ENCODE measurements around the gene CEP41.

The CEP41 gene

GRCh38 chr7:130441408-130441869 lies 623 bp upstream of the CEP41 start:
- Histone ChIP-seq H3K36me3 (ENCODE audit: control insufficient read depth in 2 of 2, insufficient read depth in 2 of 2, low read length in 2 of 2) (no peaks in the 10 kb centered on the region), H3K4me3 (ENCODE audit: low read length in 2 of 2) (peak overlapping the region; percentile 94), H3K27ac (ENCODE audit: low read depth in 2 of 2, low read length in 2 of 2) (peak overlapping the region; percentile 48 to 80), H3K27me3 (ENCODE audit: control insufficient read depth in 2 of 2, insufficient read depth in 2 of 2, low read length in 2 of 2) (no peaks in the 10 kb centered on the region), H3K9me3 (ENCODE audit: control insufficient read depth in 2 of 2, low read length in 2 of 2) (no peaks in the 10 kb centered on the region), H3K9ac (ENCODE audit: low read depth in 1 of 2, low read length in 2 of 2) (peak overlapping the region; percentile 42 to 85), H3K4me1 (ENCODE audit: control insufficient read depth in 2 of 2, insufficient read depth in 2 of 2, low read length in 2 of 2) (peaks cover 3 to 8% of the 10 kb centered on the region in 2 donors)

GRCh38 chr7:130436253-130436652 lies 4.6 kb downstream of the CEP41 start:
- Histone ChIP-seq H3K9me3 (ENCODE audit: control insufficient read depth in 2 of 2, low read length in 2 of 2) (no peaks in the 10 kb centered on the region), H3K36me3 (ENCODE audit: control insufficient read depth in 2 of 2, insufficient read depth in 2 of 2, low read length in 2 of 2) (no peaks in the 10 kb centered on the region), H3K27ac (ENCODE audit: low read depth in 2 of 2, low read length in 2 of 2) (no peak overlapping the region), H3K4me1 (ENCODE audit: control insufficient read depth in 2 of 2, insufficient read depth in 2 of 2, low read length in 2 of 2) (peaks cover 4 to 5% of the 10 kb centered on the region in 2 donors), H3K27me3 (ENCODE audit: control insufficient read depth in 2 of 2, insufficient read depth in 2 of 2, low read length in 2 of 2) (no peaks in the 10 kb centered on the region), H3K9ac (ENCODE audit: low read depth in 1 of 2, low read length in 2 of 2) (no peak overlapping the region), H3K4me3 (ENCODE audit: low read length in 2 of 2) (no peak overlapping the region)

- Histone ChIP-seq H3K27me3 (ENCODE audit: control insufficient read depth in 2 of 2, insufficient read depth in 2 of 2, low read length in 2 of 2) (no peaks in the 10 kb centered on the region), H3K4me1 (ENCODE audit: control insufficient read depth in 2 of 2, insufficient read depth in 2 of 2, low read length in 2 of 2) (peaks cover 3 to 6% of the 10 kb centered on the region in 2 donors), H3K9ac (ENCODE audit: low read depth in 1 of 2, low read length in 2 of 2) (no peak overlapping the region)
Measured at GRCh38 chr7:130435311-130435854, 5.4 kb downstream of the CEP41 start.

GRCh38 chr7:130433301-130433700 lies 7.5 kb downstream of the CEP41 start:
- H3K27ac ChIP-seq (ENCODE audit: low read depth in 2 of 2, low read length in 2 of 2): no peak overlapping the region
- H3K9me3 ChIP-seq (ENCODE audit: control insufficient read depth in 2 of 2, low read length in 2 of 2): no peaks in the 10 kb centered on the region
- peaks cover 0 to 4% of the 10 kb centered on the region in 2 donors for H3K4me1 ChIP-seq (ENCODE audit: control insufficient read depth in 2 of 2, insufficient read depth in 2 of 2, low read length in 2 of 2)
- H3K27me3 ChIP-seq (ENCODE audit: control insufficient read depth in 2 of 2, insufficient read depth in 2 of 2, low read length in 2 of 2): no peaks in the 10 kb centered on the region
- H3K9ac ChIP-seq (ENCODE audit: low read depth in 1 of 2, low read length in 2 of 2): no peak overlapping the region
- H3K36me3 ChIP-seq (ENCODE audit: control insufficient read depth in 2 of 2, insufficient read depth in 2 of 2, low read length in 2 of 2): no peaks in the 10 kb centered on the region
- H3K4me3 ChIP-seq (ENCODE audit: low read length in 2 of 2): no peak overlapping the region

More at GRCh38 chr7:130435311-130435854, 5.4 kb downstream of the CEP41 start:
- no peaks in the 10 kb centered on the region for H3K36me3 ChIP-seq (ENCODE audit: control insufficient read depth in 2 of 2, insufficient read depth in 2 of 2, low read length in 2 of 2)
- no peaks in the 10 kb centered on the region for H3K9me3 ChIP-seq (ENCODE audit: control insufficient read depth in 2 of 2, low read length in 2 of 2)
- no peak overlapping the region for H3K27ac ChIP-seq (ENCODE audit: low read depth in 2 of 2, low read length in 2 of 2)
- H3K4me3 ChIP-seq (ENCODE audit: low read length in 2 of 2): no peak overlapping the region

- H3K27ac ChIP-seq (ENCODE audit: low read depth in 2 of 2, low read length in 2 of 2): no peak overlapping the region
- no peaks in the 10 kb centered on the region for H3K9me3 ChIP-seq (ENCODE audit: control insufficient read depth in 2 of 2, low read length in 2 of 2)
- no peaks in the 10 kb centered on the region for H3K27me3 ChIP-seq (ENCODE audit: control insufficient read depth in 2 of 2, insufficient read depth in 2 of 2, low read length in 2 of 2)
- H3K9ac ChIP-seq (ENCODE audit: low read depth in 1 of 2, low read length in 2 of 2): no peak overlapping the region
- no peaks in the 10 kb centered on the region for H3K36me3 ChIP-seq (ENCODE audit: control insufficient read depth in 2 of 2, insufficient read depth in 2 of 2, low read length in 2 of 2)
- peaks cover 0 to 4% of the 10 kb centered on the region in 2 donors for H3K4me1 ChIP-seq (ENCODE audit: control insufficient read depth in 2 of 2, insufficient read depth in 2 of 2, low read length in 2 of 2)
- no peak overlapping the region for H3K4me3 ChIP-seq (ENCODE audit: low read length in 2 of 2)
Measured at GRCh38 chr7:130432886-130433285, 7.9 kb downstream of the CEP41 start.

- peaks cover 0 to 4% of the 10 kb centered on the region in 2 donors for H3K4me1 ChIP-seq (ENCODE audit: control insufficient read depth in 2 of 2, insufficient read depth in 2 of 2, low read length in 2 of 2)
- H3K27ac ChIP-seq (ENCODE audit: low read depth in 2 of 2, low read length in 2 of 2): no peak overlapping the region
- no peaks in the 10 kb centered on the region for H3K27me3 ChIP-seq (ENCODE audit: control insufficient read depth in 2 of 2, insufficient read depth in 2 of 2, low read length in 2 of 2)
- H3K4me3 ChIP-seq (ENCODE audit: low read length in 2 of 2): no peak overlapping the region
- no peaks in the 10 kb centered on the region for H3K9me3 ChIP-seq (ENCODE audit: control insufficient read depth in 2 of 2, low read length in 2 of 2)
- H3K9ac ChIP-seq (ENCODE audit: low read depth in 1 of 2, low read length in 2 of 2): no peak overlapping the region
- H3K36me3 ChIP-seq (ENCODE audit: control insufficient read depth in 2 of 2, insufficient read depth in 2 of 2, low read length in 2 of 2): no peaks in the 10 kb centered on the region
Measured at GRCh38 chr7:130430841-130431666, 9.8 kb downstream of the CEP41 start.

GRCh38 chr7:130430115-130430514 lies 10.7 kb downstream of the CEP41 start:
- H3K9me3 ChIP-seq (ENCODE audit: control insufficient read depth in 2 of 2, low read length in 2 of 2): no peaks in the 10 kb centered on the region
- no peak overlapping the region for H3K4me3 ChIP-seq (ENCODE audit: low read length in 2 of 2)
- H3K27ac ChIP-seq (ENCODE audit: low read depth in 2 of 2, low read length in 2 of 2): no peak overlapping the region
- H3K9ac ChIP-seq (ENCODE audit: low read depth in 1 of 2, low read length in 2 of 2): no peak overlapping the region
- no peaks in the 10 kb centered on the region for H3K36me3 ChIP-seq (ENCODE audit: control insufficient read depth in 2 of 2, insufficient read depth in 2 of 2, low read length in 2 of 2)
- H3K27me3 ChIP-seq (ENCODE audit: control insufficient read depth in 2 of 2, insufficient read depth in 2 of 2, low read length in 2 of 2): no peaks in the 10 kb centered on the region
- H3K4me1 ChIP-seq (ENCODE audit: control insufficient read depth in 2 of 2, insufficient read depth in 2 of 2, low read length in 2 of 2): peaks cover 0 to 4% of the 10 kb centered on the region in 2 donors

GRCh38 chr7:130429019-130429418 lies 11.8 kb downstream of the CEP41 start:
- Histone ChIP-seq H3K36me3 (ENCODE audit: control insufficient read depth in 2 of 2, insufficient read depth in 2 of 2, low read length in 2 of 2) (no peaks in the 10 kb centered on the region), H3K4me1 (ENCODE audit: control insufficient read depth in 2 of 2, insufficient read depth in 2 of 2, low read length in 2 of 2) (peaks cover 0 to 4% of the 10 kb centered on the region in 2 donors), H3K9me3 (ENCODE audit: control insufficient read depth in 2 of 2, low read length in 2 of 2) (no peaks in the 10 kb centered on the region), H3K27ac (ENCODE audit: low read depth in 2 of 2, low read length in 2 of 2) (no peak overlapping the region), H3K4me3 (ENCODE audit: low read length in 2 of 2) (no peak overlapping the region), H3K27me3 (ENCODE audit: control insufficient read depth in 2 of 2, insufficient read depth in 2 of 2, low read length in 2 of 2) (no peaks in the 10 kb centered on the region), H3K9ac (ENCODE audit: low read depth in 1 of 2, low read length in 2 of 2) (no peak overlapping the region)

GRCh38 chr7:130426564-130426963 lies 14.3 kb downstream of the CEP41 start:
- H3K4me3 ChIP-seq (ENCODE audit: low read length in 2 of 2): no peak overlapping the region

GRCh38 chr7:130425796-130426195 lies 15.0 kb downstream of the CEP41 start:
- H3K9me3 ChIP-seq (ENCODE audit: control insufficient read depth in 2 of 2, low read length in 2 of 2): no peaks in the 10 kb centered on the region
- no peak overlapping the region for H3K9ac ChIP-seq (ENCODE audit: low read depth in 1 of 2, low read length in 2 of 2)
- no peaks in the 10 kb centered on the region for H3K27me3 ChIP-seq (ENCODE audit: control insufficient read depth in 2 of 2, insufficient read depth in 2 of 2, low read length in 2 of 2)
- H3K4me1 ChIP-seq (ENCODE audit: control insufficient read depth in 2 of 2, insufficient read depth in 2 of 2, low read length in 2 of 2): no peaks in the 10 kb centered on the region
- H3K36me3 ChIP-seq (ENCODE audit: control insufficient read depth in 2 of 2, insufficient read depth in 2 of 2, low read length in 2 of 2): no peaks in the 10 kb centered on the region
- H3K4me3 ChIP-seq (ENCODE audit: low read length in 2 of 2): no peak overlapping the region
- H3K27ac ChIP-seq (ENCODE audit: low read depth in 2 of 2, low read length in 2 of 2): no peak overlapping the region

More at GRCh38 chr7:130426564-130426963, 14.3 kb downstream of the CEP41 start:
- Histone ChIP-seq H3K9me3 (ENCODE audit: control insufficient read depth in 2 of 2, low read length in 2 of 2) (no peaks in the 10 kb centered on the region), H3K27me3 (ENCODE audit: control insufficient read depth in 2 of 2, insufficient read depth in 2 of 2, low read length in 2 of 2) (no peaks in the 10 kb centered on the region), H3K9ac (ENCODE audit: low read depth in 1 of 2, low read length in 2 of 2) (no peak overlapping the region), H3K4me1 (ENCODE audit: control insufficient read depth in 2 of 2, insufficient read depth in 2 of 2, low read length in 2 of 2) (peaks cover 0 to 4% of the 10 kb centered on the region in 2 donors), H3K27ac (ENCODE audit: low read depth in 2 of 2, low read length in 2 of 2) (no peak overlapping the region), H3K36me3 (ENCODE audit: control insufficient read depth in 2 of 2, insufficient read depth in 2 of 2, low read length in 2 of 2) (no peaks in the 10 kb centered on the region)

Measured in mucosa of rectum (tissue), 2 donors.